ENCODE measurements around the gene DDX19B.
"Not testable (repeated sequence)": the region's sequence is repeated elsewhere in the genome, so short reads cannot be mapped to it uniquely, and the experiment has no call there.

Gene DDX19B

DNA sequence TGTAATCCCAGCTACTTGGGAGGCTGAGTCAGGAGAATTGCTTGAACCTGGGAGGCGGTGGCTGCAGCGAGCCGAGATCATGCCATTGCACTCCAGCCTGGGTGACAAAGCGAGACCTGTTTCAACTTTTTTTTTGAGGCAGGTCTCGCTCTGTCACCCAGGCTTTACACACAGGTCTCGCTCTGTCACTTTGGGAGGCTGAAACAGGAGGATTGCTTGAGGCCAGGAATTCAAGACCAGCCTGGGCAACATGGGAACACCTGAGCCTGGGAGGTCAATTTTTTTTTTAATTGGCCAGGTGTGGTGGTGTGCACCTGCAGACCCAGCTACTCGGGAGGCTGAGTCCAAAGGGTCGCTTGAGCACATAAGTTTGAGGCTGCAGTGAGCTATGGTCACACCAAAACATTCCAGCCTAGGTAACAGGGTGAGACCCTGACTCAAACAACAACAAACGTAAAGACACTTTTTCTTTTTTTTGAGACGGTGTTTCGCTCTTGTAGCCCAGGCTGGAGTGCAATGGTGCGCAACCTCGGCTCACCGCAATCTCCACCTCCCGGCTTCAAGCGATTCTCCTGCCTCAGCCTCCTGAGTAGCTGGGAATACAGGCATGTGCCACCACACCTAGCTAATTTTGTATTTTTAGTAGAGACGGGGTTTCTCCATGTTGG is 11.5 kb upstream of the DDX19B start:
- not testable (repeated sequence) for DNase-seq (ENCODE audit: low read depth in 4 of 4, low spot score in 1 of 4)

DNA sequence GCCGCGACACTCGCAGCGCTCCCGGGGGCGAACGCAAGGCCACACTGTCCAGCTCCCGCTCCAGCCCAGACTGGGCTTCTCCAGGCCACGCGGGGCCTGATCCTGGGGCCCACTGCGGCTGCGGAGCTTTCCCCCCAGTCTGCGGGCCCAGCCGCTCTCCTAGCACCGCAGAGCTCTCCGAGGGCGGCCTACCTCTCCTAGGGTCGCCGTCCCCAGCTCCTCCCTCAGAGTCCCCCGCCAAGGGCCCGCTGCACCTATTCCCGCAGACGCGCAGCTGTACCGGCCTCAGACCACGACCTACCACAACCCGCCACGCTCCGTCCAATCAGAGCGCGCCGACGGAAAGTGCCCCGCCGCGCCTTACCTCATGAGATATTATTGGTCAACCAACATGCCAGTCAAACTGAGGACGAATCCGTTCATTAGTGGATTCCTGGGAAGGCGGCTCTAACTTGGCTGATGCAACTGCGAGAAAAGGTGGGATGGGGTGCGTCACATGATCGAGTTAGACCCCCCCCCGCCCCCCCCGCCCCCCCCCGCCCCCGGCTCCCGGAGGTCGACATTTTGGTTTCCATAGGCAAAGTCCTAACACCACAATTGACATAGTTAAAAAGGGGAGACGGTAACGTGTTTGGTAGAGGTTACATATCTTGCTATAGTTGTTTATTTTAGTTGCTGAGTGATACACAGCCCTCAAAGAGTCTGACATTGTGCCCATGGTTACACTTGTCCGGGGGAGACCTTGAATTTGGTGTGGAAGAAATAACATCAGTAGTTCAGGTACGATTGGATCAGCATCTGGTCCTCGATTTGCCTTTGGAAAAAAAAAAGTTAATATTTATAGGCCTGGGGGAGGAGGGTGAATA is 9.5 kb upstream of the DDX19B start, which contains the start of gene AARS1:
TSS of gene AARS1 (minus strand) at position 278 of the 866 bp plus-strand sequence. CDS start 6,743 bp downstream, outside the sequence.
- peak; percentile 80 to 93 (median 86) for DNase-seq (ENCODE audit: low read depth in 4 of 4, low spot score in 1 of 4)

DNA sequence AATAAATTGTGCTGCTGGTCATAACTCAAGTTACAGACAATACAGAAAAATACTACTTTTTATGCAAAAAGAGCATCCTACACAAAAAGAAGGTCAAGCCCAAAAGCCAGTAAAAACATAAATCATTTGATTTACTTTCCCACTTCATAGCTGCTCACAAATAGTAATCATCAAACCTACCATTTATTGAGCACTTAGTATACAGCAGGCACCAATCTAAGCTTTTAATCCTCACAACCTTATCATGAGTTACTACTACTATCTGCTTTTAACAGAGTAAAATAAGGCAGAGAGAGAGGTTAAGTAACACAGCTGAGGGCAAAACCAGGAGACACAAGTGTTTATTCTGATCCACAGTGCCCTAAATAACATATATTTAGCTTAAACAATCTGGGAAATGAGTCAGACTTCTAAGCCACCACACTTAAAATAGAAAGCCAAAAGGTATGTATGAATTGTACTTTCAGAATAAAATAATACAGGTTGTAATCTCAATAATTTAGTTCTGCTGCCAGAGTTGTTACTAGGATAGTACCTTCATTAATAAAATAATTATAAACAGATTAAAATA is 8.0 kb upstream of the DDX19B start:
- no peak for DNase-seq (ENCODE audit: low read depth in 4 of 4, low spot score in 1 of 4)

DNA sequence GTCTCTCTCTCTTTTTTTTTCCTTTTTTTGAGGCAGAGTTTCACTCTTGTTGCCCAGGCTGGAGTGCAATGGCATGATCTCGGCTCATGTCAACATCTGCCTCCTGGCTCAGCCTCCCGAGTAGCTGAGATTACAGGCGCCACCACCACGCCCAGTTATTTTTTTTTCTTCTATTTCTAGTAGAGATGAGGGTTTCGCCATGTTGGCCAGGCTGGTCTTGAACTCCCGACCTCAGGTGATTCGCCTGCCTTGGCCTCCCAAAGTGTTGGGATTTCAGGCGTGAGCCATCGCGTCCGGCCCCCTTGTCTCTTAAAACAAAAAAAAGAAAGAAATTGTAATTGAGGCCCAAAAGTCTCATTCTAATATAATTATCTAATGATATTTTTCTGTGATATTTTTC is 6.8 kb upstream of the DDX19B start:
- not testable (repeated sequence) for DNase-seq (ENCODE audit: low read depth in 4 of 4, low spot score in 1 of 4)

DNA sequence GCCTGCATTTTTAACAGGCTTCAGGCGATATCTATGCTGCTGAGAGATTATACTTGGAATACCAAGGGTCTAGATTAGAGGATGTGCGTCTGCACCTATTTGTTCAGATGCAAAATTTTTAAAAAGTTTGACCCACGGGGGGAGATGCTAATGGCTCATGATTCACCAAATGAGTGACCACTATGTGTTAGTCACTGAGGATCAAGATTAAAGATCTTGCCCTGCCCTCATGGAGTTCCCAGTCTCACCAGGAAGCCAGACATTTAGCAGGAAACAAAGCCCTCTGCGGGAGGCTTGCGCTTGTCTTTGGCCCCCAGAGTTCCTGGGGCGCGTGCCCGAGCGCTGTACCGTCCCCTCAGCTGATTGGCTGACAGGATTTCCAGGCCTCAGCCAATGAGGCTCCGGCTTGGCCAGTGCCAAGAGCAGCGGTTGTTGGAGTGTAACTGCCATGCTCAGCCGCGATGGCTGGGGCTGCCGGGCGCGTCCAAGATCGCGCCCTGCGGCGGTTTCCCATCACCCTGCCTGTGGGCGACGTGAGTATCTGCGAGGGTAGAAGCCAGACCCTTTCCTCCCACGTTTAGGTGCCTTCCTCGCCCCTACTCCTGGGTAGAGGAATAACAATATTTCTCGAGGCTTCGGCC is 4.5 kb upstream of the DDX19B start:
- DNase-seq (ENCODE audit: low read depth in 4 of 4, low spot score in 1 of 4): no peak

DNA sequence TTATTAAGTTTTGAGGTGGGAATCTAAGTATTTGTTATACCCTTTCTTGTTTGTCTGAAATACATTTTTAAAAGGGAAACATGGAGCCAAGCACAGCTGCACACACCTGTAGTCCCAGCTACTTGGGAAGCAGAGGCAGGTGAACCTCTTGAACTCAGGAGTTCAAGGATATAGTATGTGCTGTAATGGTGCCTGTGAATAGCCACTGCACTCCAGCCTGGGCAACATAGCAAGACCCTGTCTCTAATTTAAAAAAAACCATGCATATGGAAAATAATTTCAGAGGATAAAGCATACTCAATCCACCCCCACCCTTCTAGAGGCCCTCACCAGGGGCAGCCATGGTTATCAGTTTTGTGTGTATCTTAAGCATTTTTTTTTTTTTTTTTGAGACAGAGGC is 3.4 kb upstream of the DDX19B start:
- DNase-seq (ENCODE audit: low read depth in 4 of 4, low spot score in 1 of 4): no peak

DNA sequence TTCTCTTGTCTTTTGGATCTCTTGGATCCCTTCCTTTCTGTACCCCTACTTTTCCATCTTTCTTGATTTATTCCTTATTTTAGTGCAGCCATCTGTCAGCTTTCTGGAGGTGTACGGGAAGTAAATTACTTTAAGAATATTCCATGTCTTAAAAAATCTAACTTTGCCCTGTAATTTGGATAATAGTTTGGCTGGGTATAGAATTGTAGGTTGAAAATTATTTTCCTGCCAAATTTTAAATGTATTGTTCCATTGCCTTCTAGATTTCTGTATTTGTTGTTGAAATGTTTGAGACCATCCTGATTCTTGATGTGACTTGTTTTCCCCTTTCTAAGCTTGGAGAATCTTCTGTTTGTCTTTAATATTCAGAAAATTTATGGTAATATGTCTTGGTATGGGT is 2.1 kb downstream of the DDX19B start:
- no peak for DNase-seq (ENCODE audit: low read depth in 4 of 4, low spot score in 1 of 4)

DNA sequence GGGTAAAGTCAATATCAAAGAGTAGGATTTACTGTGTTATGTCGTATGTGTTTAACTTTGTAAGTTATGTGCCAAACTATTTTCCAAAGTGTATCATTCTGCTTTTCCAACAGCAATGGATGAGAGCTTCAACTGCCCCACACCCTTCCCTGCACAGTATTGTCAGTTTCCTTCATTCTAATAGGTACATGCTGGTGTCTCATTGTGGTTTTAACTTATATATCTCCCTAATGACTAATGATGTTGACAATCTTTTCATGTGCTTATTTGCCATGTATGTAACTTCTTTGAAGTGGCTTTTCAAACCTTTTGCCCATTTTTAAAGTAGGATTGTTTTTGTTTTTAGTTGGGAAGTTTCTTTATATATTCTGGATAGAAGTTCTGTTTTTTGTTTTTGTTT is 3.8 kb downstream of the DDX19B start:
- no peak for DNase-seq (ENCODE audit: low read depth in 4 of 4, low spot score in 1 of 4)

DNA sequence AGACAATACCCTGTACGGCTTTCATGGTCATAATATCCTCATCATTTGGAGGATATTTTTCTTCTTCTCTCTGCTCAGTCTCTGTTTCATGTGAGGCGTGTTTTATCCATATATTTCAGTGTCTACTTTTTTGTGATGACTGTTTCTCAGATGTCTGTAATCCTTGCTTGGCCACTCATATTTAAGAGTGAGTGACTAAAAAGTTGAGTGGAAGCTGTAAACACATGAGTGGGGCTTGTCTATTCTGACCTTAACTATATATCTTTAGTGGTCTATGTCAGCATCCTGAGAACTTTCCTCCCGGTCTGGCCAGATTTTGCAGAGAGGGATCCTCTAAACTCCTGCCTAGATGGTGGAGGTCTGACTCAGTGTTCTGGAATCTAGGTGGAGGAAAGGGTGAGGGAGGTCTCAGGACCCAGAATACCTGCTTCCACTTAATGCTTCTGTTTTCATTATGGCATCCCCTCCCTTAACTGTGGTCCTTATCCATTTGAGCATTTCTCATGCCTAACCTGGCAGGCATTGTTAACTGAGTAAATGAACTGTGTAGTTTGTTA is 6.0 kb downstream of the DDX19B start:
- no peak for DNase-seq (ENCODE audit: low read depth in 4 of 4, low spot score in 1 of 4)

DNA sequence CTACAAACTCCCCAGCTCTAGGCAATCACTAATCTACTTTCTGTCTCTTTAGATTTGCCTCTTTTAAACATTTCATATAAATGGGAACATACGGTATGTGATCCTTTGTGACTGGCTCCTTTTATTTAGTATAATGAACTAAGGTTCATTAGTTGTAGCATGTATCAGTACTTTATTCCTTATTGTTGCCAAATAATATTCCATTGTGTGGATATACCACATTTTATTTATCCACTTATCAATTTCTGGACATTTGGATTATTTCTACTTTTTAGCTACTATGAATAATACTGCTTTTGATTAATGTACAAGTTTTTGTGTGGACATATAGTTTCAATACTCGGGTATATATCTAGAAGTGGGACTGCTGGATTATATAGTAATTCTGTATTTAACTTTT is 7.9 kb downstream of the DDX19B start:
- no peak for DNase-seq (ENCODE audit: low read depth in 4 of 4, low spot score in 1 of 4)

DNA sequence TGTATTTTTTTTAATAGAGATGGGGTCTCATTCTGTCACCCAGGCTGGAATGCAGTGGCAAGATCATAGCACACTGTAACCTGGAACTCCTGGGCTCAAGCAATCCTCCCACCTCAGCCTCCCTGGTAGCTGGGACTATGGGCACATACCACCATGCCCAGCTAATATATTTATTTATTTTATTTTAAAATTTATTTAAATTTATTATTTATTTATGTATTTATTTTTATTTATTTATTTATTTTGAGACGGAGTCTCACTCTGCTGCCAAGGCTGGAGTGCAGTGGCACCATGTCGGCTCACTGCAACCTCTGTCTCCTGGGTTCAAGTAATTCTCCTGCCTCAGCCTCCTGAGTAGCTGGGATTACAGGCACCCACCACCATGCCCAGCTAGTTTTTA is 8.7 kb downstream of the DDX19B start:
- DNase-seq (ENCODE audit: low read depth in 4 of 4, low spot score in 1 of 4): not testable (repeated sequence)

DNA sequence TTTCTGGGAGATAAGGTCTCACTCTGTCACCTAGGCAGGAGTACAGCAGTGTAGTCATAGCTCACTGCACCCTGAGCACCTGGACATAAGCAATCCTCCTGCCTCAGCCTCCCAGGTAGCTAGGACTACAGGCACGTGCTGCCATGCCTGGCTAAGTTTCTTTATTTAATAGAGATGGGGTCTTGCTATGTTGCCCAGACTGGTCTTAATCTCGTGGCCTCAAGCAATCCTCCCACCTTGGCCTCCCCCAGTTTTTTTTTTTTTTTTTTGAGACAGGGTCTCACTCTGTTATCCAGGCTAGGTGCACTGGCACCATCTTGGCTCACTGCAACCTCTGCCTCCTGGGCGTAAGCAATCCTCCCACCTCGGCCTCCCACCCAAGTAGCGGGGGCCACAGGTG is 21.1 kb downstream of the DDX19B start:
- no peak for DNase-seq (ENCODE audit: low read depth in 4 of 4, low spot score in 1 of 4)

DNA sequence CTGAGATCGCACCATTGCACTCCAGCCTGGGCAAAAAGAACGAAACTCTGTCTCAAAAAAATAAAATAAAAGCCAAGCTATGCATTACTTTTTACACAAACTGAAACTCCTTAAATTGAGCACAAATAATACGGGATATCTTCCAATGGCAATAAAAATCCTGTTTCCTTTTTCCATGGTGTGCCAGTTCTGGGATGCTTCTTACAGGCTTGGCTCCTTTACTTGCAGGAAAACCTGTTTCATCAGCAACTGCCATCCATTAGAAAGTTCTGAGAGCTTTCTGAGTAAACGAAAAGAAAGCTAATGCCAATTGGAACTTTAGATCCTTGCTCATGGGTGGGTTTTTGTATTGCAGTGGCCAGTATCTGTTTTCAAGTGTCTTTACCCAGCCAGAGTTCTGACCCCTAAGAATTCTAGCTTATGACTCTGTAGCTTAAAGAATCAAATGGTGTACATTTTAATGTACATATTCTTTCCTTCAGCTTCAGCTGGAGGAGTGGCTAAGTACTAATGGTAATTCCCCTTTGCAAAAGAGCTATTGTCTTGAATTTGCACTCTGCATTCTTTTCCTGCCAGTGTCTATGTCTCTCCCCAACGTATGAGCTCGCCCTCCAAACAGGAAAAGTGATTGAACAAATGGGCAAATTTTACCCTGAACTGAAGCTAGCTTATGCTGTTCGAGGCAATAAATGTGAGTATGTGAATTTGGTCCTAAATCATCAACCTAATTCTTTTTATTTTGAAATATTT is 26.2 kb downstream of the DDX19B start:
- no peak for DNase-seq (ENCODE audit: low read depth in 4 of 4, low spot score in 1 of 4)

DNA sequence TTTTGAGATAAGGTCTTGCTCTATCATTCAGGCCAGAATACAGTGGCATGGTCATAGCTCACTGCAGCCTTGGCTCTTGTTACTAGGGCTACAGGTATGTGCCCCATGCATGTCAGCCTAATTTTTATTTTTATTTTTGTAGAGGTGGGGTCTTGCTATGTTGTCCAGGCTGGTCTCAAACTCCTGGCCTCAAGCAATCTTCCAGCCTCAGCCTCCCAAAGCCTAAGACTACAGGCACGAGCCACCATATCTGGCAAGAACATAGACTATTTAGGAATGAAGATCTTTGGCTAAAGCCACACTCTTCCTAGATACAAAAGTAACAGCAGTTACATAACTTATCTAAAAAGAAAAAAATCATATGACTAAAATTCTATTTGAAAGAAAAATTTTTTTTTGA is 32.1 kb downstream of the DDX19B start:
- DNase-seq (ENCODE audit: low read depth in 4 of 4, low spot score in 1 of 4): no peak

DNA sequence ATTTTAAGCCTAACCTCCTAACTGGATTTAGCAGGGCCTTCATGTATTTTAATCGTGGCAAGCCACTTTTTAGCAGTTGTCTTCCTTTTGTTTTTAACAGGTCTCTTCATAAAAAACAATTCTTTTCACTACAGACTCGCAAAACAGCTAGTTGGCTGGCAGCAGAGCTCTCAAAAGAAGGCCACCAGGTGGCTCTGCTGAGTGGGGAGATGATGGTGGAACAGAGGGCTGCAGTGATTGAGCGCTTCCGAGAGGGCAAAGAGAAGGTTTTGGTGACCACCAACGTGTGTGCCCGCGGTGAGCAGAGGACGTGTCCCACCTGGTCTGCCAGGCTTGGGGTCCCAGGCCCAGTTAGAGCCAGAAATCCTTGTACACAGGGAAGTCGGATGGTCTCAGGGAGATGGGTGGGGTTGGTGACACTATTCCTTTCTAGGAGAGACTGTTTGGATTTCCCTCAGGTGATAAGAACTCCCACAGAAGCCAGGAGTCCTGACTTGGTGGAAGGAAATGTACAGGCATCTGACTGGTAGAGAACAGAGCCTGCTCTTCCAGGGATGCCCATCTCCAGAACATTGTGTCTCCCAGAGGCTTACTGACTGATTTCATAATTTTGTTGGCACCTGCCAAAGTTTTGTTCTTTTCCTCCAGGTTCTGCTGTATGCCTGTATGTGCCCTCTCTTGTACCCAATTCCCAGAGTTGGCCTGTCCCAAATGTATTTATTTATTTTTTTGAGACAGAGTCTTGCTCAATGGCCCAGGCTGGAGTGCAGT is 32.8 kb downstream of the DDX19B start:
- DNase-seq (ENCODE audit: low read depth in 4 of 4, low spot score in 1 of 4): no peak

DNA sequence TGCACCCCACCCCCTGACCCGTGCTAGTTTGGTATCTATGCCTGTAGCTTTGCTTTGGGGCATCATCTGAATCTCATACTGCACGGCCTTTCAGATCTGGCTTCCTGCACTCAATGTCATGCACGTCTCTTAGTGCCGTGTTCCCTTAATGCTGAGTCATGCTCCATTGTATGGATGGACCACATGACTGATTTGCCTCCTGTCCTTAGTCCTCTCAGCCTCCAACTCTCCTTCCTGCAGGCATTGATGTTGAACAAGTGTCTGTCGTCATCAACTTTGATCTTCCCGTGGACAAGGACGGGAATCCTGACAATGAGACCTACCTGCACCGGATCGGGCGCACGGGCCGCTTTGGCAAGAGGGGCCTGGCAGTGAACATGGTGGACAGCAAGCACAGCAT is 33.7 kb downstream of the DDX19B start:
- DNase-seq (ENCODE audit: low read depth in 4 of 4, low spot score in 1 of 4): not testable (repeated sequence)

DNA sequence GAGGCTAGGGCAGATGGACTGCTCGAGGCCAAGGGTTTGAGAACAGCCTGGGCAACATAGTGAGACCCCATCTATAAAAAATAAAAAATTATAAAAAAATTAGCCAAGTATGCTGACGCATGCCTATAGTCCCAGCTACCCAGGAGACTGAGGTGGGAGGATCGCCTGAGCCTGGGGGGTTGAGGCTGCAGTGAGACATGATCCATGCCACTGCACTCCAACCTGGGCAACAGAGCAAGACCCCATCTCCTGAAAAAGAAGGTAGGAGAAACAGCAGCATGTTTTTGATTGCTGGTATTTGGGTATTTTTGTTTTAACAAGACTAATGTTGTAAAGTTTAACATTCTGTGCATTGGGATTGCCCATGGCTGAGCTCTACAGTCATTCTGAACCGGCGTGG is 38.8 kb downstream of the DDX19B start:
- no peak for DNase-seq (ENCODE audit: low read depth in 4 of 4, low spot score in 1 of 4)

DNA sequence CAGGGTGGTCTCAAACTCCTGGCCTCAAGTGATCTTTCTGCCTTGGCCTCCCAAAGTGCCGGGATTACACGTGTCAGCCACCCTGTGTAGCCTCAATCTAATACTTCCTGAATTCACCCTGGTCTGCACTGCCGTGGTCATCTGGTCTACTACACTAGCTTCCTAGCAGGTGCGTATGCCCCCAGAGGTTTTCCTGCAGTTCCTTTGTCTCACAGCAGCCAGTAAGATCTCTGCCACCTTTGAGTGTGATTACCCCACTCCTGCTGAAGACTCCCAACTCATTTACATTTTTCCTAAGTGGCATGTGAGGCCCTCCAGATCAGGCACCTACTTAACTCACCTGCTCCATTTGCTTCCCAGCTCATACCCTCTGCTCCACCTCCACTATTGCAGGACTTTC is 42.6 kb downstream of the DDX19B start:
- no peak for DNase-seq (ENCODE audit: low read depth in 4 of 4, low spot score in 1 of 4)

DNA sequence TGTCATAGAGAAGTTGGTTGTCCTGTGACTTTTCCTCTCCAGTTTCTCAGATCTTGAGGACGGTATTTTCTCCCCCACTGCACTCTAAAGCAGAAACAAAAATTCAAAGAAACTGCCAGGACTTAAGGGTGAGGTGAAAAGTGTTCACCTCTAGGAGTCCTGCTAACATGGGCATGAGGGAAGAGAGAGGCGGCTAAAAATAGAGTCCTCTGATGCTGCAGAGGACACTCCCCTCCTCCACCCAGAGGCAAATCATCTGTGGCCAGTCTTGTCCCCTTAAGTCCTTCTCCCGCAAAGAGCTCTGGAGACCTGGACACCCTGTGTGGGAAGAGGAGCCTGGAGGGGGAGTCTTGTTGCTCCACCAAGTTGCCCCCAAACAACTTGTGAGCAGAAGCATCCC is 43.0 kb downstream of the DDX19B start:
- no peak for DNase-seq (ENCODE audit: low read depth in 4 of 4, low spot score in 1 of 4)

DNA sequence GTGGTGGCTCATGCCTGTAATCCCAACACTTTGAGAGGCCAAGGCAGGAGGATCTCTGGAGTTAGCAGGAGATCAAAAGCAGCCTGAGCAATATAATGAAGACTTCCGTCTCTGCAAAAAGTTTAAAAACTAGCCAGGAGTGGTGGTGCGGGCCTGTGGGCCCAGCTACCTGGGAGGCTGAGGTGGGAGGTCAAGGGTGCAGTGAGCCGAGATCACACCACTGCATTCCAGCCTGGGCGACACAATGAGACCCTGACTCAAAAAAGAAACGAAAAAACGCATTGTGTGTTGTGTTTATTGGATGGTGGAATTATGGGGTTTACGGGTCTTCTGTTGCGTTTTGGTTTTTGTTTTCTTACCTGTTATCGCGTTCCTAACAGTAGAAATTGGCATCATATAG is 46.9 kb downstream of the DDX19B start:
- DNase-seq (ENCODE audit: low read depth in 4 of 4, low spot score in 1 of 4): no peak
